H1 (cell line): ENCODE results near the gene PNMA8C. TPM values are rescaled to one million over a fixed set of nuclear protein-coding genes. Genes with fewer than 3 reads are reported as not detected.

Source experiments
- ASH2L ChIP-seq: fragments of 200-600, 300-600 bp; sonication (generic); IDR thresholded peaks from one replicate; pipeline ENCODE4 v1.7.1; 2017; ENCODE audit warnings: low read length
- HDAC2 ChIP-seq, 2 experiments: fragments of 300-600 bp in 1 of 2; sonication (generic) in 1 of 2; IDR thresholded peaks; 2 replicates each; pipeline ENCODE4 v1.6.1; 2011 to 2012; ENCODE audit warnings: low read depth in 2 of 2, low read length in 2 of 2, mild to moderate bottlenecking in 2 of 2, moderate library complexity in 2 of 2, borderline replicate concordance in 1 of 2, inconsistent platforms in 1 of 2
- KDM5A ChIP-seq: fragments of 200-600 bp; IDR thresholded peaks from 2 replicates; pipeline ENCODE4 v1.7.1; 2012; ENCODE audit warnings: mild to moderate bottlenecking, low read length, inconsistent platforms, mixed read lengths
- POLR2A ChIP-seq, 2 experiments: IDR thresholded peaks; 1 replicate in 1 of 2; 2 replicates in 1 of 2; pipeline ENCODE4 v1.6.1; 2011; ENCODE audit warnings: low read depth in 2 of 2, low read length in 2 of 2, mild to moderate bottlenecking in 2 of 2; ENCODE audit errors: control extremely low read depth in 1 of 2
- POU5F1 ChIP-seq: IDR thresholded peaks from 2 replicates; pipeline ENCODE4 v1.6.1; 2011; ENCODE audit warnings: low read depth, mild to moderate bottlenecking, low read length, moderate library complexity
- TAF7 ChIP-seq: optimal IDR thresholded peaks from 2 replicates; pipeline ENCODE3; 2011; ENCODE audit warnings: low read depth, mild to moderate bottlenecking, inconsistent platforms, low read length, moderate library complexity, borderline replicate concordance
- polyA plus RNA-seq, 7 experiments: library from polyadenylated mRNA; depleted of rRNA in 3 of 7; stranded (reverse) in 5 of 7; unstranded in 2 of 7; fragments of >200 nt in 5 of 7; fragments of 200-250 nt in 2 of 7; gene quantifications; 1 replicate in 5 of 7; 2 replicates in 1 of 7; 4 replicates in 1 of 7; pipeline versions ENCODE4 v1.2.1 to v1.2.3, GENCODE V29; 2011 to 2013; ENCODE audit warnings: missing spikeins in 2 of 7, mixed read lengths in 2 of 7
- total RNA-seq: library from RNA; stranded (reverse); fragmentation: NEBNext Ultra II Directional; extraction: Animal tissue kit (Norgen Biotek cat#: 25700); gene quantifications from 2 replicates; pipeline ENCODE4 v1.2.1, GENCODE V29; 2021
- TF ChIP-seq, protein P1 (sequence below): fragments of 300-600 bp; sonication (generic); IDR thresholded peaks from 2 replicates; pipeline ENCODE4 v1.7.1; 2012; ENCODE audit warnings: low read length, moderate library complexity, mild to moderate bottlenecking, inconsistent platforms; ENCODE audit not compliant: insufficient replicate concordance

Gene PNMA8C
- total and polyA plus RNA-seq, 2 of the 8 experiments (the other 6 are each of a cell fraction or from before 2014, with no cell fraction given) = 0.53 to 1.8 TPM

DNA sequence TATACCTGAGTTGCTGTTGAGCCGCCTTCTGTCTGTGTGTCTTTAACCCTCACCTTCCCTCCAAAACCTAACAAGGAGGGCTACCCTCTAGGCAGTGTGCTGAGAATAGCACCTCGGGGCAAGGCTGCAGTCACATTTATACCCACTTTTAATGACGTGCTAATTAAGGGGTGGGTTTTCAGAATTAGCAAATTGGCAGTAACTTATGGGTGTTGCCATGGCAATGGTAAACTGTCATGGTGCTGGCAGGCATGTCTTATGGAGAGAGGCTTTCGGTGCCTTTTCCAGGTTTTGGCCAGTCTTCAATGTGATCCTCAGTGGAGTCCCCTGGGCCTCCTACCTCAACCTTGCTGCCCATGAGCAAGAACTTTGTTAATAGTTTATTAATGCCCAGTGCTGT is 43.9 kb upstream of the PNMA8C start (continued):
- TF ChIP-seq, protein P1, sequence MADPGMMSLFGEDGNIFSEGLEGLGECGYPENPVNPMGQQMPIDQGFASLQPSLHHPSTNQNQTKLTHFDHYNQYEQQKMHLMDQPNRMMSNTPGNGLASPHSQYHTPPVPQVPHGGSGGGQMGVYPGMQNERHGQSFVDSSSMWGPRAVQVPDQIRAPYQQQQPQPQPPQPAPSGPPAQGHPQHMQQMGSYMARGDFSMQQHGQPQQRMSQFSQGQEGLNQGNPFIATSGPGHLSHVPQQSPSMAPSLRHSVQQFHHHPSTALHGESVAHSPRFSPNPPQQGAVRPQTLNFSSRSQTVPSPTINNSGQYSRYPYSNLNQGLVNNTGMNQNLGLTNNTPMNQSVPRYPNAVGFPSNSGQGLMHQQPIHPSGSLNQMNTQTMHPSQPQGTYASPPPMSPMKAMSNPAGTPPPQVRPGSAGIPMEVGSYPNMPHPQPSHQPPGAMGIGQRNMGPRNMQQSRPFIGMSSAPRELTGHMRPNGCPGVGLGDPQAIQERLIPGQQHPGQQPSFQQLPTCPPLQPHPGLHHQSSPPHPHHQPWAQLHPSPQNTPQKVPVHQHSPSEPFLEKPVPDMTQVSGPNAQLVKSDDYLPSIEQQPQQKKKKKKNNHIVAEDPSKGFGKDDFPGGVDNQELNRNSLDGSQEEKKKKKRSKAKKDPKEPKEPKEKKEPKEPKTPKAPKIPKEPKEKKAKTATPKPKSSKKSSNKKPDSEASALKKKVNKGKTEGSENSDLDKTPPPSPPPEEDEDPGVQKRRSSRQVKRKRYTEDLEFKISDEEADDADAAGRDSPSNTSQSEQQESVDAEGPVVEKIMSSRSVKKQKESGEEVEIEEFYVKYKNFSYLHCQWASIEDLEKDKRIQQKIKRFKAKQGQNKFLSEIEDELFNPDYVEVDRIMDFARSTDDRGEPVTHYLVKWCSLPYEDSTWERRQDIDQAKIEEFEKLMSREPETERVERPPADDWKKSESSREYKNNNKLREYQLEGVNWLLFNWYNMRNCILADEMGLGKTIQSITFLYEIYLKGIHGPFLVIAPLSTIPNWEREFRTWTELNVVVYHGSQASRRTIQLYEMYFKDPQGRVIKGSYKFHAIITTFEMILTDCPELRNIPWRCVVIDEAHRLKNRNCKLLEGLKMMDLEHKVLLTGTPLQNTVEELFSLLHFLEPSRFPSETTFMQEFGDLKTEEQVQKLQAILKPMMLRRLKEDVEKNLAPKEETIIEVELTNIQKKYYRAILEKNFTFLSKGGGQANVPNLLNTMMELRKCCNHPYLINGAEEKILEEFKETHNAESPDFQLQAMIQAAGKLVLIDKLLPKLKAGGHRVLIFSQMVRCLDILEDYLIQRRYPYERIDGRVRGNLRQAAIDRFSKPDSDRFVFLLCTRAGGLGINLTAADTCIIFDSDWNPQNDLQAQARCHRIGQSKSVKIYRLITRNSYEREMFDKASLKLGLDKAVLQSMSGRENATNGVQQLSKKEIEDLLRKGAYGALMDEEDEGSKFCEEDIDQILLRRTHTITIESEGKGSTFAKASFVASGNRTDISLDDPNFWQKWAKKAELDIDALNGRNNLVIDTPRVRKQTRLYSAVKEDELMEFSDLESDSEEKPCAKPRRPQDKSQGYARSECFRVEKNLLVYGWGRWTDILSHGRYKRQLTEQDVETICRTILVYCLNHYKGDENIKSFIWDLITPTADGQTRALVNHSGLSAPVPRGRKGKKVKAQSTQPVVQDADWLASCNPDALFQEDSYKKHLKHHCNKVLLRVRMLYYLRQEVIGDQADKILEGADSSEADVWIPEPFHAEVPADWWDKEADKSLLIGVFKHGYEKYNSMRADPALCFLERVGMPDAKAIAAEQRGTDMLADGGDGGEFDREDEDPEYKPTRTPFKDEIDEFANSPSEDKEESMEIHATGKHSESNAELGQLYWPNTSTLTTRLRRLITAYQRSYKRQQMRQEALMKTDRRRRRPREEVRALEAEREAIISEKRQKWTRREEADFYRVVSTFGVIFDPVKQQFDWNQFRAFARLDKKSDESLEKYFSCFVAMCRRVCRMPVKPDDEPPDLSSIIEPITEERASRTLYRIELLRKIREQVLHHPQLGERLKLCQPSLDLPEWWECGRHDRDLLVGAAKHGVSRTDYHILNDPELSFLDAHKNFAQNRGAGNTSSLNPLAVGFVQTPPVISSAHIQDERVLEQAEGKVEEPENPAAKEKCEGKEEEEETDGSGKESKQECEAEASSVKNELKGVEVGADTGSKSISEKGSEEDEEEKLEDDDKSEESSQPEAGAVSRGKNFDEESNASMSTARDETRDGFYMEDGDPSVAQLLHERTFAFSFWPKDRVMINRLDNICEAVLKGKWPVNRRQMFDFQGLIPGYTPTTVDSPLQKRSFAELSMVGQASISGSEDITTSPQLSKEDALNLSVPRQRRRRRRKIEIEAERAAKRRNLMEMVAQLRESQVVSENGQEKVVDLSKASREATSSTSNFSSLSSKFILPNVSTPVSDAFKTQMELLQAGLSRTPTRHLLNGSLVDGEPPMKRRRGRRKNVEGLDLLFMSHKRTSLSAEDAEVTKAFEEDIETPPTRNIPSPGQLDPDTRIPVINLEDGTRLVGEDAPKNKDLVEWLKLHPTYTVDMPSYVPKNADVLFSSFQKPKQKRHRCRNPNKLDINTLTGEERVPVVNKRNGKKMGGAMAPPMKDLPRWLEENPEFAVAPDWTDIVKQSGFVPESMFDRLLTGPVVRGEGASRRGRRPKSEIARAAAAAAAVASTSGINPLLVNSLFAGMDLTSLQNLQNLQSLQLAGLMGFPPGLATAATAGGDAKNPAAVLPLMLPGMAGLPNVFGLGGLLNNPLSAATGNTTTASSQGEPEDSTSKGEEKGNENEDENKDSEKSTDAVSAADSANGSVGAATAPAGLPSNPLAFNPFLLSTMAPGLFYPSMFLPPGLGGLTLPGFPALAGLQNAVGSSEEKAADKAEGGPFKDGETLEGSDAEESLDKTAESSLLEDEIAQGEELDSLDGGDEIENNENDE = no peak
- TF ChIP-seq KDM5A = no peak
- TF ChIP-seq POU5F1 = no peak
- no peak for TF ChIP-seq HDAC2 (IDR thresholded peaks at IDR 0.05; ENCODE audit: borderline replicate concordance in 1 of 2, low read depth in 2 of 2, low read length in 2 of 2)
- no peak for TF ChIP-seq POLR2A (IDR thresholded peaks at IDR 0.05; ENCODE audit: control extremely low read depth in 1 of 2, low read depth in 2 of 2, low read length in 2 of 2)
- TF ChIP-seq ASH2L = no peak
- TF ChIP-seq TAF7 = no peak
- TF ChIP-seq, all 59 proteins: peak for 0
